Measurements from ENCODE around the gene PHLPP2.
"Not testable (repeated sequence)": the region's sequence is repeated elsewhere in the genome, so short reads cannot be mapped to it uniquely, and the experiment has no call there.

PHLPP2 gene

GRCh38 chr16:71722801-71723536 lies 1.5 kb downstream of the PHLPP2 start:
- peak; percentile 41 to 87 (median 86) for DNase-seq

- no peak for DNase-seq
Observed at GRCh38 chr16:71721066-71721740, 3.3 kb downstream of the PHLPP2 start.

DNA sequence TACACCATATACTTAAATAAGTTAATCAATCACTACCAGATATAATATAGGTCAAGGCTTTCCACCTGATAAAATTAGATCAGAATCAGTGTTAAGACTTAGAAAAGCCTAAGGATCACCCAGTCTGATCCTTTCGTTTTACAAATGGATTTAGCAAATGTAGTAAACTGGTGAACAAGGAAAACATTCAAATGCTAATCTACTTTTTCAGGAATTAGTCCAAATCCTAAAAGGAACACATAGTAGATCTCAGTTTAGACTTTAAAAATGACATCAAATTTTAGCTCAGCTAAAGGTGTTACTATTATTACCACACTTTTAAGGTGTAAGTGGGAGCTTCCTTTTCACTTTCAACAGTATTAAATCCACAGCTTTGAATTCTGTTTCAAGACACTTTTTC lies 12.0 kb downstream of the PHLPP2 start:
- DNase-seq, result no peak

GRCh38 chr16:71711789-71712188 lies 12.7 kb downstream of the PHLPP2 start:
- no peak for DNase-seq

DNA sequence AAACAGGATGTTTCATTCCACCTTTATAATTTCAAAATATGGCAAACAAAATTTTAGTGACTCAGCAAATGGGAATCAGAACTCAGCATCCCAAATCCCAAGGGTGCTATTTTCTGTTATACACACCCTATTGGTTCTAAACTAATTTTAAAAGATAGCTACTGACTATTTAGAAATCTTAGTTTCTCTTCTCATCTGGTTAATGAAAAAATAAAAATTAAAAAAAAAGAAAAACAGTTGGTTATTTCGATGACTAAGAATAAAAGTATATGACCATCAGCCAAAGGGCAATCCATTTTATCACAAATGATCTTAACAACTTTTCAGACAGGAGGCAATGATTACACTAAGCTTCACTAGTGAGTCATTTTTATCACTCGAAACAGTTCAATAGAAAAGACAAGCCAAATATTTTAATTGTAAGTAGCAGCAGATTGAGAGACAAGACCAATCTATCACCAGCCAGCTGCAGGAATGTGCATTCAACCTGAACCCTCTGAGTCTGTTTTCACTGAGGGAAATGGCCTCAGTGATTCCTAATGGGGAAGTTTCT lies 15.2 kb downstream of the PHLPP2 start:
- DNase-seq, result no peak

DNA sequence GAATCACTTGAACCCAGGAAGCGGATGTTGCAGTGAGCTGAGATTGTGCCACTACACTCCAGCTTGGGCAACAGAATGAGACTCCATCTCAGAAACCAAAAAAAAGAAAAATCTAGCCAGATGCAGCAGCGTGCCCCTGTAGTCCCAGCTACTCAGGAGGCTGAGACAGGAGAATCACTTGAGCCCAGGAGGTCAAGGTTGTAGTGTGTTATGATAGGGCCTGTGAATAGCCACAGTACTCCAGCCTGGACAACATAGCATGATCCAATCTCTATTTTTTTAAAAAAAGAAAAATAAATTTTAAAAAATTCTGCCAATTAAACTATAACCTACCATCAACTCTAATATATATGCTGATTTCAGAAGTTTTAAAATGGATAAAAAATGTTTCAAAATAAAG lies 15.8 kb downstream of the PHLPP2 start:
- no peak for DNase-seq

- no peak for DNase-seq
Observed at GRCh38 chr16:71707199-71707598, 17.3 kb downstream of the PHLPP2 start.

DNA sequence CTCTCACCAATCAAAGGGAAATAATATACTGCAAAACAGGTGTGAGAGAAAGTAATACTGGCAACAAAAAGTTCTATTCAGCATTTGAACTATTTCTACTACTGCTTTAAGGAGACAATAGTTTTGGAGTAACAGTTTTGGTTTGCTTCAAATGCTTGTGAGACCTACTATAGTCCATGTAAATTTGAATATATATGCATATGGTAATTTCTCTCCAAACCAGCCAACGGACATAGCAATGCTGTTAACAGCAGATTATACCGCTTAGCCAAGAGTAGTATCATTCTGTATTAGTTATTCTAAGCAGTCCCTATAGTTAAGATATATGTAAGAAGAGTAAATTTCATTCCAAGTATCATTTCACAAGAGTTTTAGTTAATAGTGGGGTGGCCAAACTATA lies 18.5 kb downstream of the PHLPP2 start:
- DNase-seq, result no peak

GRCh38 chr16:71703333-71703732 lies 21.2 kb downstream of the PHLPP2 start:
- no peak for DNase-seq

GRCh38 chr16:71700831-71701230 lies 23.7 kb downstream of the PHLPP2 start:
- no peak for DNase-seq

DNA sequence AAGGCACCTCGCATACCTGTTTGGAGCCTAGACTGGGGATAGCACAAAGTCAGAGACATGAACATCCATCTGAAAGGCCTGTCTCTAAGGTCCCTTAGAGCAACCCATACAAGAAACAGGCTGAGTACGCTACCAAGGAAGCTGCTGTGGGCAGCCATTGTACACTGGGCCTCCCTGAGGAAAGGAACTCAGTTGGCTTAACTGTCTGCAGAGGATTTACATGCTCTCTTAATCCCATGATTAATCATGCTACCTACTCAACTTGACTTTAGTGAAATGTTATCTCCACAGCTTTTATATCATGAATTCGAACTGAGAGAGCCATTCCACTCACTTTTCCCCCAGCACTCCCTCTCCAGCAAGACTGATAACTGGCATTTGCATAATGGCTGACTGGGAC lies 26.0 kb downstream of the PHLPP2 start:
- no peak for DNase-seq

DNA sequence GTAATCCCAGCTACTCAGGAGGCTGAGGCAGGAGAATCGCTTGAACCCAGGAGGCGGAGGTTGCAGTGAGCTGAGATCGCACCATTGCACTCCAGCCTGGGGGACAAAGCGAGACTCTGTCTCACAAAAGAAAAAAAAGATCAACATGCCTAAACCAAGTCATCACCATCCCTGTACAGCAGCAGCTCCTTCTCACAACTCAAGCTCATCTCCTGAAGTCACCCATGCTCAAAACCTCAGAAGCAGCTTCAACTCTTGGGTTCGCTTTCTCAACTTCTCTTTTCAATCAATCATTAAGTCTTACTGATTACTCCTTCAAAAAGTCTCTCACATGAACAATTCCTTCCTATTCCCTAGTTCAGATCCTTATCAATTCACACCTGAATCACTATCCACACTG lies 31.3 kb downstream of the PHLPP2 start:
- no peak for DNase-seq

DNA sequence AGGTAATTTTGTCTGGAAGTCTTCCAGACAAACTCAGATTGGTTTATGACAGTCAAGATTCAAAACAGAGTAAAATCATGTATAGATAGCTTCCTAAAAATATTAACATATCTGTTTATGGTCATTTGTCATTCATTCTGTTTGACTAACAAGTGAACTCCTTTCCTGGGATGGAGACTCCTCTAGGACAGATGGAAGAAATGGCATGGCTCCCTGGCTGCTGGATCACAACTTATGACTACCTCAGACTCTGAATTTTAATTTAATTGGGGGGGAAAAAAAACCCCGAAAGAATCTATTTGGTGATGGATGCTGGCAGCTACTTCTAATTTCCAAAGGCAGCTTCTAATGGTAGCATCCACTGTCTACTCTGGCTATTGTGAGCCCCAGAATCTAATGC lies 34.6 kb downstream of the PHLPP2 start:
- no peak for DNase-seq

DNA sequence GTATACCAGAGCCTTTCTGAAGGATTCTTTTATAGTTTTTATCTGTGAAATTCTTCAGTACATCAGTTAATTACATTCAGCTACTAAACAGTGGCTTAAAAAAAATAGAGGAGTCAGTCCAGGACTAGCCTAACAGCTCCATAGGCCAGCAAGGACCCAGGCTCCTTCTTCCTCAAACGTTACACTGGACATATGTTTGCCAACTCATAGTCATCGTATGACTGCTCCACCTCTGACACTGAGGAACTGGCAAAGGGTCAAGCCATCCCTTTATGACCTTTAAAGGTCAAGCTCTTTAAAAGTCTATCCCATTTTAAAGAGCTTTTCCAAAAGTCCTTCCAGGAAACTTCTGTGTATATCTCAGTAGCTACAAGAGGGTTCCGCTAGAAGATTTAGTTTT lies 36.6 kb downstream of the PHLPP2 start:
- no peak for DNase-seq

- DNase-seq, result not testable (repeated sequence)
Observed at GRCh38 chr16:71684280-71684679, 40.2 kb downstream of the PHLPP2 start.

GRCh38 chr16:71681360-71681759 lies 43.1 kb downstream of the PHLPP2 start:
- no peak for DNase-seq

DNA sequence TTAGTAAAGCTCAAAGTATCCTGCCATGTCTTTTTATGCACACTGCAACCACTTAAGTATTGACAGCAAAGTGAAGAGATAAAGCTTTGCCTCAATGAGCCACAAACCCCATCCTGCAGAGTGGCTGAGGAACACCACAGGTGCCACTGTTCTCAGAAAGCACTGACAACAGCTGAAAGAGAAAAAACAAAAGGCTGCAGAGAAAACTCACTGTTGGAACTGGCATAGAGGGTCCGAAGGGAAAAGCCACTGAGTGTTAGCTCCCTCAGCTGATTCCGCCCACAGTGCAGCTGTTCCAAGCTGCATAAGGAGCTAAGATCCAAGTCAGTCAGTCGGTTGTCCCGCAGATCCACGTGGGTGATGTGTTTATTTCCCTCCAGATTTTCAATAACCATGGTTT lies 48.3 kb downstream of the PHLPP2 start:
- DNase-seq, result no peak

GRCh38 chr16:71675380-71675779 lies 49.1 kb downstream of the PHLPP2 start:
- no peak for DNase-seq

DNA sequence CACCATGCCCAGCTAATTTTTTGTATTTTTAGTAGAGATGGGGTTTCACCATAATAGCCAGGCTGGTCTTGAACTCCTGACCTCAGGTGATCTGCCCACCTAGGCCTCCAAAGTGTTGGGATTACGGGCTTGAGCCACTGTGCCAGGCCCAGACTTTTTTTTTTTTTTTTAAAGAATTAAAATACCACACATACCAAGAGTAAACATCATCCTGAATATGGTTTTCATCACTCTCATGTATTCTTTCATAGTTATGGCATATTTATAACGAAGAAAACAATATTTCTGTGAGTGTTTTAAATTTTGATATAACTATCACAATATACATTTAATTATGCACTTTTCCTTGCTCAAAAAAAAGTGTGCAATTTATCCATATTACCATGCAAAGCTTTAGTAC lies 50.3 kb downstream of the PHLPP2 start:
- no peak for DNase-seq

GRCh38 chr16:71673582-71673973 lies 50.9 kb downstream of the PHLPP2 start:
- DNase-seq, result no peak

- DNase-seq, result no peak
Observed at GRCh38 chr16:71672803-71673581, 51.5 kb downstream of the PHLPP2 start.

DNA sequence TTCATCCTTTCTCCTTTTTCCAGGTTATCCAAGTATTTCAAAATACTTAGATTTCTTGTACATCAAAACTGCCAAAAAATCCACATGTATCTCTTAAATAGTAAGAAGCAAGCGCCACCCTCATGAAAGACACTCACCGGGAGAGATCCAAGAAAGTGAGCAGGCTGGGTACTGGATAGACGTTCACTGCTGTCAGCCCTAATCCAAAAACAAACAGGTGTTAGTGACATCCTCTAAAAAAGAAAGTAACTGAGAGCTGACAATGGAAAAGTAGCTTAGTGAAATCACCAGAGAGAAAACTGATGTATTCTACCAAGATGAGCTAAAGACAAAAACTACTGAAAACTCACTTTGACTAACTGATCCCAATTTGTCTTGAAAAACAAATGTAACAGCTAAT lies 52.4 kb downstream of the PHLPP2 start:
- DNase-seq, result no peak

DNA sequence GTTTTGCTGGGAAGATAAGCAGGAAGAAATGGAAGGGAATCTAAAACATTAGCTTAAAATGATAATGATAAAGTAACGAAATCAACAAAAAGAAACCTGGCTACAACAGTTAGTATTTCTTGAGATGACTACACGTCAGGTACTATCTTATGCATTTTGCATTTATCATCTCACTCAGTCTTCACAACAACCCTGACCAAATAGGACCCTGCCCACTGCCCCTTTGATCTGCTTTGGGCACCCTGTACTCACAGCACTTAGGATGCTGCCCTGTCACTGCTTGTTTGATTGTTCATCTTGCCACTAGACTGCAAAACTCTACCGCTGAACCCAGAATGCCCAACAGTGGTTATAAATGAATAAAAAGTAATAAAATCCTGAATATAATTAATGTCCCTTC lies 53.3 kb downstream of the PHLPP2 start:
- DNase-seq, result no peak

GRCh38 chr16:71670537-71670936 lies 54.0 kb downstream of the PHLPP2 start:
- DNase-seq, result no peak
